PC-3 (cell line): ENCODE data around the gene PRKRIP1.

ENCODE experiments used
- CTCF ChIP-seq: fragments of 300-600 bp; sonication (generic); conservative IDR thresholded peaks from 2 replicates; pipeline ENCODE4 v1.5.1; 2017; ENCODE audit warnings: antibody characterized with exemption, low read depth, mild to moderate bottlenecking, low read length
- EZH2 ChIP-seq: fragments of 300-600 bp; sonication (generic); IDR thresholded peaks from one replicate; pipeline ENCODE4 v1.6.1; 2017; ENCODE audit warnings: antibody characterized with exemption, mild to moderate bottlenecking, low read length; ENCODE audit not compliant: unreplicated experiment
- EZH2phosphoT487 ChIP-seq: fragments of 300-600 bp; sonication (generic); IDR thresholded peaks from 2 replicates; pipeline ENCODE4 v1.6.1; 2018; ENCODE audit warnings: mild to moderate bottlenecking, antibody characterized with exemption, low read length, borderline replicate concordance

- TF ChIP-seq CTCF, result no peak
- no peak for TF ChIP-seq EZH2phosphoT487
- TF ChIP-seq EZH2, result no peak
Observed at GRCh38 chr7:102396710-102397019, 502 bp downstream of the PRKRIP1 start.
